ENCODE results near the gene TNRC18. TPM values are rescaled to one million over a fixed set of nuclear protein-coding genes. Genes with fewer than 3 reads are reported as not detected.

Gene TNRC18
- total and polyA plus RNA-seq, 2 of the 8 experiments (the other 6 are each of a cell fraction or from before 2014, with no cell fraction given): 1.7 to 8.6 TPM

GRCh38 chr7:5362466-5362865 lies 61.2 kb downstream of the TNRC18 start:
- Histone ChIP-seq H4K5ac (ENCODE audit: insufficient read length, low read depth, low read length) (no peak overlapping the region), H3K14ac (ENCODE audit: insufficient read length) (no peak overlapping the region), H2BK20ac (ENCODE audit: low read length) (no peak overlapping the region), H3K79me2 (ENCODE audit: control insufficient read depth in 1 of 2, insufficient read depth in 2 of 2, low read length in 2 of 2) (no peaks in the 10 kb centered on the region), H2AFZ (ENCODE audit: low read length) (no peak overlapping the region), H2BK120ac (replicated peaks; ENCODE audit: low read depth, low read length) (no peak overlapping the region), H3K4me1 (replicated peaks in 1 of 4; ENCODE audit: control insufficient read depth in 3 of 4, insufficient read depth in 4 of 4, low read length in 3 of 4) (no peaks in the 10 kb centered on the region; a peak in 4 of 7 replicates), H2AK5ac (ENCODE audit: low read depth, low read length) (no peak overlapping the region), H3K4ac (replicated peaks; ENCODE audit: insufficient read length, low read depth, low read length) (no peak overlapping the region), H3K56ac (replicated peaks; ENCODE audit: insufficient read length, low read depth, low read length) (no peak overlapping the region), H4K8ac (ENCODE audit: extremely low read depth, insufficient read depth, low read length) (peak overlapping the region; percentile 57; the same call in 1 of the 2 replicates), H2BK15ac (ENCODE audit: low read length) (no peak overlapping the region), H3K18ac (ENCODE audit: extremely low read depth, low read length) (no peak overlapping the region), H2BK12ac (ENCODE audit: low read depth, low read length) (no peak overlapping the region), H3K9ac (replicated peaks in 1 of 4; ENCODE audit: extremely low read depth in 1 of 4, low read depth in 3 of 4, low read length in 3 of 4) (no peak overlapping the region), H3K27ac (ENCODE audit: low read depth, low read length) (no peak overlapping the region), H3K9me3 (ENCODE audit: insufficient read depth in 2 of 2, low read depth in 1 of 2, low read length in 1 of 2) (no peaks in the 10 kb centered on the region), H3K27me3 (replicated peaks in 1 of 4; ENCODE audit: control insufficient read depth in 3 of 4, extremely low read depth in 1 of 4, insufficient read depth in 3 of 4, low read length in 3 of 4) (no peaks in the 10 kb centered on the region), H3K79me1 (ENCODE audit: low read depth, low read length) (no peaks in the 10 kb centered on the region), H4K91ac (replicated peaks; ENCODE audit: insufficient read length, low read length) (no peak overlapping the region), H2BK5ac (ENCODE audit: low read depth, low read length) (no peak overlapping the region), H3K23ac (ENCODE audit: insufficient read length) (no peak overlapping the region), H3K23me2 (ENCODE audit: low read depth, low read length) (no peaks in the 10 kb centered on the region), H4K20me1 (replicated peaks in 1 of 2; ENCODE audit: control insufficient read depth in 1 of 2, insufficient read depth in 2 of 2, low read length in 2 of 2) (peaks cover 0 to 5% of the 10 kb centered on the region in 2 experiments), H3K4me3 (ENCODE audit: extremely low read depth in 1 of 4, insufficient read depth in 2 of 4, low read depth in 3 of 4, low read length in 4 of 4) (no peak overlapping the region), H3K4me2 (ENCODE audit: insufficient read depth in 1 of 2, low read depth in 2 of 2, low read length in 2 of 2) (no peak overlapping the region), H3K36me3 (ENCODE audit: control insufficient read depth in 2 of 4, insufficient read depth in 4 of 4, low read length in 3 of 4) (no peaks in the 10 kb centered on the region)
- 89% methylated on average over 12 of the region's 18 CpGs; no CpG with 5 or more reads in 1 of the 2 experiments for WGBS, 2 experiments (ENCODE audit: extremely low coverage in 1 of 2, insufficient coverage in 1 of 2, insufficient read length in 1 of 2, insufficient replicate concordance in 2 of 2, low coverage in 1 of 2, low lambda C conversion rate in 2 of 2, missing lambda C conversion rate in 1 of 2)
- no peak for DNase-seq (ENCODE audit: low read depth in 1 of 2, low spot score in 2 of 2)
- POLR2A ChIA-PET (ENCODE audit: partially characterized antibody): interaction anchor here (1.9 kb wide), 1 partner anchor 86 kb away, joined by 5 read pairs; no protein-coding TSS in a partner anchor
- TF ChIP-seq CTCF (IDR thresholded peaks at IDR 0.05; ENCODE audit: control extremely low read depth in 1 of 3, insufficient read depth in 1 of 3, low read depth in 1 of 3, low read length in 3 of 3) (no peak), CEBPB (IDR thresholded peaks at IDR 0.05; ENCODE audit: low read depth, low read length) (no peak), MAFK (IDR thresholded peaks at IDR 0.05; ENCODE audit: low read depth, low read length) (no peak), TEAD4 (IDR thresholded peaks at IDR 0.05; ENCODE audit: low read depth, low read length) (no peak), GTF2F1 (IDR thresholded peaks at IDR 0.05; ENCODE audit: borderline replicate concordance, low read depth, low read length) (no peak), RFX5 (IDR thresholded peaks at IDR 0.05; ENCODE audit: borderline replicate concordance, low read depth, low read length) (no peak)
- no peak for FAIRE-seq
- CTCF ChIA-PET (ENCODE audit: partially characterized antibody): interaction anchor here (0.6 to 7.2 kb wide), 7 partner anchors 8 to 322 kb away, joined by 3 to 73 read pairs (median 4); no protein-coding TSS in a partner anchor
